ENCODE measurements around the gene RANBP3. TPM values are rescaled to one million over a fixed set of nuclear protein-coding genes. Genes with fewer than 3 reads are reported as not detected.

Gene RANBP3
- total and polyA plus RNA-seq, 12 donors = 55.0 to 179 (median 81.1) TPM

GRCh38 chr19:5959260-5960004 lies 18.5 kb downstream of the RANBP3 start:
- 39 to 52% (median 44%) methylated on average over 10 to 14 of the region's 14 CpGs for WGBS, 4 donors
- intact Hi-C loops (cut with DNase I) = loop anchor here in 1 of 2 donors (5.0 kb wide), 1 partner anchor 42 kb away; no protein-coding TSS in a partner anchor
- peak overlapping the region; percentile 36 to 94 (median 82) for H3K27ac ChIP-seq

GRCh38 chr19:5958851-5959122 lies 19.2 kb downstream of the RANBP3 start:
- H3K27me3 ChIP-seq = no peaks in the 10 kb centered on the region
- no peak for TF ChIP-seq POLR2A (IDR thresholded peaks at IDR 0.05)
- no peak for TF ChIP-seq CTCF (IDR thresholded peaks at IDR 0.05)
- intact Hi-C loops (cut with DNase I) = loop anchor here in 1 of 2 donors (5.0 kb wide), 1 partner anchor 41 kb away; no protein-coding TSS in a partner anchor
- no peaks in the 10 kb centered on the region for H3K9me3 ChIP-seq (replicated peaks in 1 of 3)
- 76 to 91% (median 88%) methylated on average over 9 to 10 of the region's 10 CpGs for WGBS, 4 donors
- H3K4me1 ChIP-seq (replicated peaks in 1 of 2) = peaks cover 65 to 95% of the 10 kb centered on the region in 2 donors
- no peaks in the 10 kb centered on the region for H3K36me3 ChIP-seq (replicated peaks in 1 of 2)
- DNase-seq = no peak
- H3K27ac ChIP-seq = peak overlapping the region in 2 of 5 donors; percentile 93 to 94
- H3K4me3 ChIP-seq = no peak overlapping the region

More at GRCh38 chr19:5959260-5960004, 18.5 kb downstream of the RANBP3 start:
- no peak for DNase-seq
- Histone ChIP-seq H3K4me1 (replicated peaks in 1 of 2) (peaks cover 59 to 92% of the 10 kb centered on the region in 2 donors), H3K27me3 (no peaks in the 10 kb centered on the region), H3K36me3 (replicated peaks in 1 of 2) (no peaks in the 10 kb centered on the region), H3K4me3 (no peak overlapping the region), H3K9me3 (replicated peaks in 1 of 3) (no peaks in the 10 kb centered on the region)
- TF ChIP-seq POLR2A (IDR thresholded peaks at IDR 0.05) = no peak
- TF ChIP-seq CTCF (IDR thresholded peaks at IDR 0.05) = no peak

GRCh38 chr19:5958074-5958850 lies 19.7 kb downstream of the RANBP3 start:
- Histone ChIP-seq H3K4me1 (replicated peaks in 1 of 2) (peaks cover 70 to 99% of the 10 kb centered on the region in 2 donors), H3K9me3 (replicated peaks in 1 of 3) (no peaks in the 10 kb centered on the region), H3K36me3 (replicated peaks in 1 of 2) (no peaks in the 10 kb centered on the region), H3K27ac (peak overlapping the region in 3 of 5 donors; percentile 35 to 94 (median 93)), H3K4me3 (no peak overlapping the region), H3K27me3 (no peaks in the 10 kb centered on the region)
- intact Hi-C loops (cut with DNase I) = loop anchor here in 1 of 2 donors (5.0 kb wide), 1 partner anchor 41 kb away; no protein-coding TSS in a partner anchor
- no peak for DNase-seq
- 86 to 95% (median 90%) methylated on average over 13 to 21 of the region's 21 CpGs for WGBS, 4 donors
- TF ChIP-seq POLR2A (IDR thresholded peaks at IDR 0.05) (no peak), CTCF (IDR thresholded peaks at IDR 0.05) (no peak)

GRCh38 chr19:5957170-5957569 lies 20.8 kb downstream of the RANBP3 start:
- H3K9me3 ChIP-seq (replicated peaks in 1 of 3) = no peaks in the 10 kb centered on the region
- H3K4me3 ChIP-seq = no peak overlapping the region
- H3K36me3 ChIP-seq (replicated peaks in 1 of 2) = no peaks in the 10 kb centered on the region
- WGBS, 4 donors = 45 to 52% (median 49%) methylated on average over 9 to 10 of the region's 10 CpGs
- H3K27me3 ChIP-seq = no peaks in the 10 kb centered on the region
- intact Hi-C loops (cut with DNase I) = loop anchor here in 1 of 2 donors (5.0 kb wide), 1 partner anchor 40 kb away; no protein-coding TSS in a partner anchor
- peak in 5 of 7 donors; percentile 68 to 79 (median 69) for DNase-seq
- peak overlapping the region in 3 of 5 donors; percentile 35 to 86 (median 81) for H3K27ac ChIP-seq
- TF ChIP-seq POLR2A (IDR thresholded peaks at IDR 0.05) (peak in 1 of 2 donors; percentile 10), CTCF (IDR thresholded peaks at IDR 0.05) (no peak)
- H3K4me1 ChIP-seq (replicated peaks in 1 of 2) = peaks cover 70 to 99% of the 10 kb centered on the region in 2 donors

Measured in adrenal gland (tissue), 12 donors.